Measurements from ENCODE around the gene S100A3. TPM values are rescaled to one million over a fixed set of nuclear protein-coding genes. Genes with fewer than 3 reads are reported as not detected.

Gene S100A3
- total and polyA plus RNA-seq, 2 of the 13 experiments (the other 11 are each of a cell fraction or from before 2014, with no cell fraction given) = 2.5 to 4.5 TPM

DNA sequence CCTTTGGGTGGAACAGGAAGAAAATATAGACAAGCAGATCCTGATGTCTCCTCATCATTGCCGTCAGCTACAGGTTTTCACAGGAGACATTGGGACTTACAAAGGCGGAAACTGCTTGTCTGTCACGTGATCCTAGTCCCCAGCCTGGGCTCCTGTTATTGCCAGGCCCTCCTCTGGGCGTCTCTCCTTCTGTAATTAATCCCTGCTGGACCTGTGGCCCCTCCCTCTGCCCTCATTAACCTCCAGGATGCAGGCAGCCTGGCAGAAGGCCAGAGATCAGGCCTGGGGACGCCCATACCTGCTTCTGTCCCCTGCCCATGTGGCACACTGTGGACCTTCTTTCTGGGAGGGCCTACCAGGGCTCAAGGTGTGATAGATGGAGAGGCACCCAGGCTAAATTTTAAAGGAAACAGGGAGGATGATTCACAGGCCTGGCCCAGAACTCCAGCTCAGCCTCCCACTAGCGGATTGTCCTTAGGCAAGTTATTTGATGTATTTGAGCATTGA is 10.7 kb downstream of the S100A3 start (continued):
- TF ChIP-seq, protein P1, sequence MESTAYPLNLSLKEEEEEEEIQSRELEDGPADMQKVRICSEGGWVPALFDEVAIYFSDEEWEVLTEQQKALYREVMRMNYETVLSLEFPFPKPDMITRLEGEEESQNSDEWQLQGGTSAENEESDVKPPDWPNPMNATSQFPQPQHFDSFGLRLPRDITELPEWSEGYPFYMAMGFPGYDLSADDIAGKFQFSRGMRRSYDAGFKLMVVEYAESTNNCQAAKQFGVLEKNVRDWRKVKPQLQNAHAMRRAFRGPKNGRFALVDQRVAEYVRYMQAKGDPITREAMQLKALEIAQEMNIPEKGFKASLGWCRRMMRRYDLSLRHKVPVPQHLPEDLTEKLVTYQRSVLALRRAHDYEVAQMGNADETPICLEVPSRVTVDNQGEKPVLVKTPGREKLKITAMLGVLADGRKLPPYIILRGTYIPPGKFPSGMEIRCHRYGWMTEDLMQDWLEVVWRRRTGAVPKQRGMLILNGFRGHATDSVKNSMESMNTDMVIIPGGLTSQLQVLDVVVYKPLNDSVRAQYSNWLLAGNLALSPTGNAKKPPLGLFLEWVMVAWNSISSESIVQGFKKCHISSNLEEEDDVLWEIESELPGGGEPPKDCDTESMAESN (CRISPR knock-in tag; conservative IDR thresholded peaks at IDR 0.05) = 0 out of 2 replicates have a peak, but pooled peaks have one; percentile 18
- TF ChIP-seq, protein P2, sequence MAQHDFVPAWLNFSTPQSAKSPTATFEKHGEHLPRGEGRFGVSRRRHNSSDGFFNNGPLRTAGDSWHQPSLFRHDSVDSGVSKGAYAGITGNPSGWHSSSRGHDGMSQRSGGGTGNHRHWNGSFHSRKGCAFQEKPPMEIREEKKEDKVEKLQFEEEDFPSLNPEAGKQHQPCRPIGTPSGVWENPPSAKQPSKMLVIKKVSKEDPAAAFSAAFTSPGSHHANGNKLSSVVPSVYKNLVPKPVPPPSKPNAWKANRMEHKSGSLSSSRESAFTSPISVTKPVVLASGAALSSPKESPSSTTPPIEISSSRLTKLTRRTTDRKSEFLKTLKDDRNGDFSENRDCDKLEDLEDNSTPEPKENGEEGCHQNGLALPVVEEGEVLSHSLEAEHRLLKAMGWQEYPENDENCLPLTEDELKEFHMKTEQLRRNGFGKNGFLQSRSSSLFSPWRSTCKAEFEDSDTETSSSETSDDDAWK (CRISPR knock-in tag; IDR thresholded peaks at IDR 0.05) = no peak
- peak; percentile 38; the same call in 1 of the 2 replicates for TF ChIP-seq BHLHE40 (IDR thresholded peaks at IDR 0.05; ENCODE audit: low read length)

DNA sequence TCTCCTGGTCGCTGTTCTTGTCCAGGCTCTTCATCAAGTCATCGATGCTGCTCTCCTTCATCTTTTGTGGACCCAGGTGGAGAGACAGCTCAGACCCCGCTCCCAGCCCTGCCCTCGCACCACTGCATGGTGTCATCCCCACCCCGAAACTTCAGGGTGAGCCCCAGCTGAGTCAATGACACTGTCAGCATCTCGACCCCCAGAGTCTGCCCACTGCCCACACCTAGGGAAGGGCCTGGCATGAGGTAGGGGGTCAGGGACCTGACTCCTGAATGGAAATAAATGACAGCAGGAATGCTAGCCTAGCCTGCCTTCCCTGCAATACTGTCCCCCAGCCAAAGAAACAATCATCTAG is 11.7 kb downstream of the S100A3 start:
- WGBS (ENCODE audit: low lambda C conversion rate) = 65% methylated on average over 5 of the region's 6 CpGs
- no peak for TF ChIP-seq ZNF724P (CRISPR knock-in tag; IDR thresholded peaks at IDR 0.05; ENCODE audit: borderline replicate concordance)
- TF ChIP-seq ZNF652 (CRISPR knock-in tag; IDR thresholded peaks at IDR 0.05; ENCODE audit: borderline replicate concordance, low read depth) = no peak
- TF ChIP-seq, protein P3, sequence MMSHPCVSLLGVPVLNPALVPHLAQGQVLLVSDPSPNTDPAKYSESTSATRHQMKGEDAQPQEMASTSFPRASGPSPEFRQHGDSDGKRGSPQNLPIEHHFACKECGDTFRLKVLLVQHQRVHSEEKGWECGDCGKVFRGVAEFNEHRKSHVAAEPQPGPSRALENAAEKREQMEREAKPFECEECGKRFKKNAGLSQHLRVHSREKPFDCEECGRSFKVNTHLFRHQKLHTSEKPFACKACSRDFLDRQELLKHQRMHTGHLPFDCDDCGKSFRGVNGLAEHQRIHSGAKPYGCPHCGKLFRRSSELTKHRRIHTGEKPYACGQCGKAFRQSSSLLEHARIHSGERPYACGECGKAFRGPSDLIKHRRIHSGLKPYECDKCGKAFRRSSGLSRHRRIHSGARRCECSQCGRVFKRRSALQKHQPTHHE (CRISPR knock-in tag; IDR thresholded peaks at IDR 0.05; ENCODE audit: borderline replicate concordance) = no peak
- TF ChIP-seq MYNN (CRISPR knock-in tag; IDR thresholded peaks at IDR 0.05; ENCODE audit: low read depth) = no peak
- TF ChIP-seq ZNF12 (CRISPR knock-in tag; IDR thresholded peaks at IDR 0.05) = no peak
- TF ChIP-seq DMAP1 (CRISPR knock-in tag; IDR thresholded peaks at IDR 0.05) = no peak
- TF ChIP-seq HHEX (CRISPR knock-in tag; IDR thresholded peaks at IDR 0.05) = no peak
- no peak for TF ChIP-seq ZMYM4 (CRISPR knock-in tag; IDR thresholded peaks at IDR 0.05)
- TF ChIP-seq, protein P4, sequence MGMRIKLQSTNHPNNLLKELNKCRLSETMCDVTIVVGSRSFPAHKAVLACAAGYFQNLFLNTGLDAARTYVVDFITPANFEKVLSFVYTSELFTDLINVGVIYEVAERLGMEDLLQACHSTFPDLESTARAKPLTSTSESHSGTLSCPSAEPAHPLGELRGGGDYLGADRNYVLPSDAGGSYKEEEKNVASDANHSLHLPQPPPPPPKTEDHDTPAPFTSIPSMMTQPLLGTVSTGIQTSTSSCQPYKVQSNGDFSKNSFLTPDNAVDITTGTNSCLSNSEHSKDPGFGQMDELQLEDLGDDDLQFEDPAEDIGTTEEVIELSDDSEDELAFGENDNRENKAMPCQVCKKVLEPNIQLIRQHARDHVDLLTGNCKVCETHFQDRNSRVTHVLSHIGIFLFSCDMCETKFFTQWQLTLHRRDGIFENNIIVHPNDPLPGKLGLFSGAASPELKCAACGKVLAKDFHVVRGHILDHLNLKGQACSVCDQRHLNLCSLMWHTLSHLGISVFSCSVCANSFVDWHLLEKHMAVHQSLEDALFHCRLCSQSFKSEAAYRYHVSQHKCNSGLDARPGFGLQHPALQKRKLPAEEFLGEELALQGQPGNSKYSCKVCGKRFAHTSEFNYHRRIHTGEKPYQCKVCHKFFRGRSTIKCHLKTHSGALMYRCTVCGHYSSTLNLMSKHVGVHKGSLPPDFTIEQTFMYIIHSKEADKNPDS (CRISPR knock-in tag; IDR thresholded peaks at IDR 0.05) = no peak
- no peak for ATAC-seq
- intact Hi-C loops (cut with micrococcal nuclease; ENCODE audit: unreplicated experiment) = no loop called here
- Histone ChIP-seq H3K4me1 (ENCODE audit: insufficient read depth, low read length) (peaks cover 90% of the 10 kb centered on the region), H3K9ac (ENCODE audit: insufficient read depth, low read depth, low read length) (no peak overlapping the region), H3K4me2 (ENCODE audit: low read depth, low read length) (no peak overlapping the region), H3K27ac (ENCODE audit: extremely low read length, insufficient read depth, low read length) (no peak overlapping the region), H3K27me3 (ENCODE audit: control insufficient read depth in 1 of 2, insufficient read depth in 2 of 2, low read length in 2 of 2) (peaks cover 0 to 10% of the 10 kb centered on the region in 2 experiments; a peak in 2 of 5 replicates), H3K4me3 (replicated peaks in 1 of 3; ENCODE audit: insufficient read depth in 1 of 3, low read depth in 2 of 3, low read length in 3 of 3) (no peak overlapping the region), H3K79me2 (ENCODE audit: insufficient read depth, low read length) (no peaks in the 10 kb centered on the region), H4K20me1 (ENCODE audit: insufficient read depth, low read length) (no peaks in the 10 kb centered on the region), H3K36me3 (replicated peaks in 1 of 2; ENCODE audit: control insufficient read depth in 1 of 2, insufficient read depth in 2 of 2, low read length in 2 of 2) (no peaks in the 10 kb centered on the region), H2AFZ (ENCODE audit: low read length) (no peak overlapping the region), H3K9me3 (ENCODE audit: low read length) (no peaks in the 10 kb centered on the region)
- ChIA-PET CTCF (ENCODE audit: low intra/inter-chr PET ratio, low total read pairs) (no interaction called here), POLR2A (interaction anchor here (6.6 kb wide), 1 partner anchor 28 kb away, joined by 49 read pairs; the partner anchor contains the start of gene S100A2)
- no peak for DNase-seq (ENCODE audit: low spot score)
- no peak for FAIRE-seq
- BruUV-seq (replicated peaks) = no TSS peak
- in situ Hi-C loops (cut with HindIII; ENCODE audit: extremely low pct_ligation_motif_present, low pct_unique_long_range_greater_than_20kb) = no loop called here

Measured in HepG2 (cell line).